OCI-LY1 (cell line): ENCODE data around the gene FHOD3.

ENCODE experiments used
- H2AFZ ChIP-seq: fragments of 200-600 bp; sonication (generic), shearing (Covaris generic); 2 replicates; pipeline ENCODE4 v1.6.0; 2014; ENCODE audit warnings: antibody characterized with exemption, mild to moderate bottlenecking, low read length
- H3F3A ChIP-seq: fragments of 200-600 bp; sonication (generic), shearing (Covaris generic); 2 replicates; pipeline ENCODE4 v1.6.0; 2014; ENCODE audit warnings: mild to moderate bottlenecking, antibody characterized with exemption, low read length, moderate library complexity; ENCODE audit not compliant: insufficient read depth
- H3K27ac ChIP-seq: fragments of 200-600 bp; sonication (generic); 2 replicates; pipeline ENCODE4 v1.5.1; 2014; ENCODE audit warnings: low read length, mixed run types, mild to moderate bottlenecking, low read depth; ENCODE audit not compliant: poor library complexity, severe bottlenecking
- H3K27me3 ChIP-seq: fragments of 200-600 bp; sonication (generic); 2 replicates; pipeline ENCODE4 v1.6.0; 2014; ENCODE audit warnings: antibody characterized with exemption, mild to moderate bottlenecking, low read length, moderate library complexity; ENCODE audit not compliant: insufficient read depth
- H3K36me3 ChIP-seq: fragments of 200-600 bp; sonication (generic); 2 replicates; pipeline ENCODE4 v1.6.1; 2014; ENCODE audit warnings: mild to moderate bottlenecking, antibody characterized with exemption, low read length, moderate library complexity, mixed read lengths; ENCODE audit not compliant: insufficient read depth
- H3K4me1 ChIP-seq: fragments of 200-600 bp; sonication (generic); 2 replicates; pipeline ENCODE4 v1.5.1; 2014; ENCODE audit warnings: mild to moderate bottlenecking, low read length, moderate library complexity; ENCODE audit not compliant: insufficient read depth, severe bottlenecking
- H3K4me2 ChIP-seq: fragments of 200-600 bp; sonication (generic), shearing (Covaris generic); 2 replicates; pipeline ENCODE4 v1.6.1; 2014; ENCODE audit warnings: low read length
- H3K4me3 ChIP-seq: fragments of 200-600 bp; sonication (generic); 2 replicates; pipeline ENCODE4 v1.5.1; 2014; ENCODE audit warnings: low read length, low read depth, mild to moderate bottlenecking, mixed read lengths; ENCODE audit not compliant: poor library complexity, severe bottlenecking
- H3K79me2 ChIP-seq: fragments of 200-600 bp; shearing (Covaris generic); 2 replicates; pipeline ENCODE4 v1.6.1; 2016; ENCODE audit warnings: mixed run types, low read length, mixed read lengths; ENCODE audit not compliant: insufficient read depth
- H3K9ac ChIP-seq: fragments of 200-600 bp; sonication (generic), shearing (Covaris generic); 2 replicates; pipeline ENCODE4 v1.6.1; 2014; ENCODE audit warnings: mild to moderate bottlenecking, low read length, mixed read lengths
- H3K9me2 ChIP-seq: fragments of 200-600 bp; sonication (generic), shearing (Covaris generic); 2 replicates; pipeline ENCODE4 v1.6.1; 2014; ENCODE audit warnings: low read depth, mild to moderate bottlenecking, low read length, mixed read lengths
- H3K9me3 ChIP-seq: fragments of 200-600 bp; shearing (Covaris generic); 2 replicates; pipeline ENCODE4 v1.6.1; 2014; ENCODE audit warnings: low read length, mixed read lengths
- H4K20me1 ChIP-seq: fragments of 200-600 bp; sonication (generic), shearing (Covaris generic); 2 replicates; pipeline ENCODE4 v1.6.0; 2016; ENCODE audit warnings: mild to moderate bottlenecking, low read length; ENCODE audit not compliant: insufficient read depth
- CTCF ChIP-seq: fragments of 200-600 bp; sonication (generic), shearing (Covaris generic); IDR thresholded peaks from 2 replicates; pipeline ENCODE4 v1.5.1; 2017; ENCODE audit warnings: mild to moderate bottlenecking, antibody characterized with exemption, low read length, moderate library complexity, mixed read lengths
- EZH2 ChIP-seq: fragments of 200-600 bp; sonication (generic), shearing (Covaris generic); IDR thresholded peaks from 2 replicates; pipeline ENCODE4 v1.8.0; 2017; ENCODE audit warnings: borderline replicate concordance, mixed run types, mild to moderate bottlenecking, antibody characterized with exemption, low read length, moderate library complexity, mixed read lengths

Gene FHOD3

GRCh38 chr18:36558234-36558633 lies 260.7 kb downstream of the FHOD3 start:
- H3K4me1 ChIP-seq: no peaks in the 10 kb centered on the region
- no peaks in the 10 kb centered on the region for H3K79me2 ChIP-seq
- no peak overlapping the region for H3K4me3 ChIP-seq
- H3K36me3 ChIP-seq: no peaks in the 10 kb centered on the region
- no peak overlapping the region for H3K9ac ChIP-seq
- TF ChIP-seq CTCF (no peak), EZH2 (no peak)
- H4K20me1 ChIP-seq: no peaks in the 10 kb centered on the region
- no peaks in the 10 kb centered on the region for H3K27me3 ChIP-seq
- H2AFZ ChIP-seq: no peak overlapping the region
- no peaks in the 10 kb centered on the region for H3F3A ChIP-seq
- H3K27ac ChIP-seq: no peak overlapping the region
- no peak overlapping the region for H3K4me2 ChIP-seq
- H3K9me2 ChIP-seq: no peaks in the 10 kb centered on the region
- H3K9me3 ChIP-seq: no peaks in the 10 kb centered on the region

GRCh38 chr18:36559149-36559857 lies 261.8 kb downstream of the FHOD3 start:
- Histone ChIP-seq H3F3A (no peaks in the 10 kb centered on the region), H2AFZ (no peak overlapping the region), H3K4me1 (no peaks in the 10 kb centered on the region), H3K4me2 (no peak overlapping the region), H3K4me3 (no peak overlapping the region), H3K27ac (no peak overlapping the region), H3K27me3 (no peaks in the 10 kb centered on the region), H3K36me3 (no peaks in the 10 kb centered on the region), H3K79me2 (no peaks in the 10 kb centered on the region), H3K9me3 (no peaks in the 10 kb centered on the region), H3K9ac (no peak overlapping the region), H3K9me2 (no peaks in the 10 kb centered on the region), H4K20me1 (no peaks in the 10 kb centered on the region)
- TF ChIP-seq CTCF (no peak), EZH2 (no peak)

- H3K9ac ChIP-seq: no peak overlapping the region
- no peak overlapping the region for H3K4me2 ChIP-seq
- H3K27me3 ChIP-seq: no peaks in the 10 kb centered on the region
- no peak overlapping the region for H2AFZ ChIP-seq
- no peak overlapping the region for H3K27ac ChIP-seq
- no peak overlapping the region for H3K4me3 ChIP-seq
- TF ChIP-seq EZH2 (no peak), CTCF (no peak)
- no peaks in the 10 kb centered on the region for H3K9me3 ChIP-seq
- no peaks in the 10 kb centered on the region for H4K20me1 ChIP-seq
- H3K9me2 ChIP-seq: no peaks in the 10 kb centered on the region
- H3K36me3 ChIP-seq: no peaks in the 10 kb centered on the region
- H3K79me2 ChIP-seq: no peaks in the 10 kb centered on the region
- H3K4me1 ChIP-seq: no peaks in the 10 kb centered on the region
- H3F3A ChIP-seq: no peaks in the 10 kb centered on the region
Measured at GRCh38 chr18:36560187-36560586, 262.7 kb downstream of the FHOD3 start.
